HG03175 (cell line): ENCODE results near the gene KRT16.
"Not testable (repeated sequence)": the region's sequence is repeated elsewhere in the genome, so short reads cannot be mapped to it uniquely, and the experiment has no call there.

Experiments used
- ATAC-seq: cut with Tn5 transposase; IDR thresholded peaks from one replicate; pipeline ENCODE4 v1.9.1; 2021; ENCODE audit warnings: mild to moderate bottlenecking, moderate library complexity; ENCODE audit not compliant: unreplicated experiment

Gene KRT16

GRCh38 chr17:41617698-41618097 lies 5.1 kb upstream of the KRT16 start:
- ATAC-seq = no peak

- no peak for ATAC-seq
These were observed 4.6 kb upstream of the KRT16 start for GRCh38 chr17:41617136-41617535.

- not testable (repeated sequence) for ATAC-seq
These were observed 3.9 kb upstream of the KRT16 start for GRCh38 chr17:41616486-41616885.

GRCh38 chr17:41615454-41615853 lies 2.9 kb upstream of the KRT16 start:
- no peak for ATAC-seq

- not testable (repeated sequence) for ATAC-seq
These were observed 2.2 kb upstream of the KRT16 start for GRCh38 chr17:41614767-41615166.

GRCh38 chr17:41614098-41614497 lies 1.5 kb upstream of the KRT16 start:
- ATAC-seq = no peak

GRCh38 chr17:41613277-41614082 lies 913 bp upstream of the KRT16 start:
- no peak for ATAC-seq

GRCh38 chr17:41610965-41611640 lies 1.5 kb downstream of the KRT16 start:
- no peak for ATAC-seq

GRCh38 chr17:41610061-41610517 lies 2.5 kb downstream of the KRT16 start:
- not testable (repeated sequence) for ATAC-seq

- ATAC-seq = not testable (repeated sequence)
These were observed 5.6 kb downstream of the KRT16 start for GRCh38 chr17:41606930-41607329.

GRCh38 chr17:41602524-41602923 lies 10.0 kb downstream of the KRT16 start:
- ATAC-seq = no peak

- ATAC-seq = no peak
These were observed 12.2 kb downstream of the KRT16 start for GRCh38 chr17:41600318-41600717.

GRCh38 chr17:41599680-41600079 lies 12.9 kb downstream of the KRT16 start:
- ATAC-seq = no peak

GRCh38 chr17:41595585-41595984 lies 17.0 kb downstream of the KRT16 start:
- ATAC-seq = no peak

GRCh38 chr17:41594363-41594915 lies 18.1 kb downstream of the KRT16 start:
- ATAC-seq = no peak

- ATAC-seq = no peak
These were observed 19.1 kb downstream of the KRT16 start for GRCh38 chr17:41593306-41593981.

GRCh38 chr17:41592601-41593305 lies 19.8 kb downstream of the KRT16 start:
- ATAC-seq = no peak

GRCh38 chr17:41589301-41589700 lies 23.3 kb downstream of the KRT16 start:
- ATAC-seq = no peak

GRCh38 chr17:41588126-41588810 lies 24.3 kb downstream of the KRT16 start:
- ATAC-seq = no peak

- no peak for ATAC-seq
These were observed 25.6 kb downstream of the KRT16 start, which contains the start of gene KRT14 for GRCh38 chr17:41586863-41587495. KRT14 (minus strand) TSS chr17:41586895; CDS start chr17:41586834, 61 bp downstream.
